Stimulated activated CD4-positive, alpha-beta T cell treated with anti-CD3 and anti-CD28 coated beads, Interleukin-2, amount 100 ng/mL, for 24 hours (primary cell): ENCODE results near the gene CLSTN1.

Source experiments
- DNase-seq, 2 donors: peaks; one replicate each; pipeline ENCODE4 v3.0.0-alpha.2; 2020

The CLSTN1 gene

GRCh38 chr1:9710037-9710436 lies 113.7 kb downstream of the CLSTN1 start:
- DNase-seq = no peak

- DNase-seq = no peak
Observed at GRCh38 chr1:9706178-9706577, 117.6 kb downstream of the CLSTN1 start.

GRCh38 chr1:9705337-9706093 lies 118.2 kb downstream of the CLSTN1 start:
- DNase-seq = no peak

- no peak for DNase-seq
Observed at GRCh38 chr1:9703681-9704080, 120.1 kb downstream of the CLSTN1 start.

- no peak for DNase-seq
Observed at GRCh38 chr1:9703165-9703509, 120.6 kb downstream of the CLSTN1 start.

GRCh38 chr1:9701665-9702064 lies 122.1 kb downstream of the CLSTN1 start:
- DNase-seq = no peak

GRCh38 chr1:9700340-9700739 lies 123.4 kb downstream of the CLSTN1 start:
- DNase-seq = no peak

- no peak for DNase-seq
Observed at GRCh38 chr1:9699361-9699760, 124.4 kb downstream of the CLSTN1 start.

- no peak for DNase-seq
Observed at GRCh38 chr1:9696793-9697192, 127.0 kb downstream of the CLSTN1 start.

- no peak for DNase-seq
Observed at GRCh38 chr1:9691691-9692090, 132.1 kb downstream of the CLSTN1 start.

- DNase-seq = no peak
Observed at GRCh38 chr1:9691108-9691445, 132.7 kb downstream of the CLSTN1 start.

- DNase-seq = no peak
Observed at GRCh38 chr1:9690440-9691107, 133.2 kb downstream of the CLSTN1 start.

GRCh38 chr1:9689971-9690381 lies 133.8 kb downstream of the CLSTN1 start:
- no peak for DNase-seq

GRCh38 chr1:9689011-9689706 lies 134.6 kb downstream of the CLSTN1 start:
- DNase-seq = peak; percentile 86 to 89

GRCh38 chr1:9688599-9688998 lies 135.2 kb downstream of the CLSTN1 start:
- DNase-seq = no peak

- DNase-seq = no peak
Observed at GRCh38 chr1:9687874-9688582, 135.7 kb downstream of the CLSTN1 start.

- peak; percentile 68 to 70 for DNase-seq
Observed at GRCh38 chr1:9687120-9687873, 136.5 kb downstream of the CLSTN1 start.

GRCh38 chr1:9684801-9685200 lies 139.0 kb downstream of the CLSTN1 start:
- DNase-seq = no peak

GRCh38 chr1:9680828-9681227 lies 142.9 kb downstream of the CLSTN1 start:
- no peak for DNase-seq

GRCh38 chr1:9680091-9680490 lies 143.7 kb downstream of the CLSTN1 start:
- no peak for DNase-seq
